Endothelial cell of umbilical vein (primary cell): ENCODE measurements around the gene PTOV1. TPM values are rescaled to one million over a fixed set of nuclear protein-coding genes. Genes with fewer than 3 reads are reported as not detected.

Source experiments
- BruUV-seq: library from RNA; stranded (reverse); fragments of 400-500 nt; replicated peaks from 2 replicates; lab custom pipeline; 2021; lab: Mats Ljungman, UMichigan
- CTCF ChIA-PET: fragments of 300-600, 350-600 bp; sonication (Branson Sonifier 250); formaldehyde crosslinking; loops from one replicate; lab custom pipeline; 2021; ENCODE audit warnings: antibody characterized with exemption, inconsistent platforms; lab: Charles Lee
- POLR2A ChIA-PET: fragments of 300-600, 350-600 bp; sonication (Branson Sonifier 250); formaldehyde crosslinking; loops from one replicate; lab custom pipeline; 2021; ENCODE audit warnings: antibody characterized with exemption, inconsistent platforms; lab: Charles Lee
- DNase-seq: peaks from one replicate; pipeline ENCODE4 v3.0.0-alpha.2; 2011; ENCODE audit warnings: low read depth, low spot score
- FAIRE-seq: peaks from 2 replicates; lab custom pipeline; 2011; peaks lifted over from hg19 to GRCh38; lab: Jason Lieb, UNC
- H2AFZ ChIP-seq: 2 replicates; pipeline ENCODE4 v1.6.0; 2012; ENCODE audit warnings: low read depth, low read length, control low read depth, inconsistent platforms
- H3K27ac ChIP-seq: 2 replicates; pipeline ENCODE4 v1.5.1; 2011; ENCODE audit warnings: low read depth, mild to moderate bottlenecking, control low read depth, low read length, moderate library complexity; ENCODE audit not compliant: insufficient read depth
- H3K27me3 ChIP-seq, 2 experiments: 2 replicates each; pipeline versions ENCODE4 v1.6.0 to v1.6.1; 2011; ENCODE audit warnings: low read length in 2 of 2, mixed read lengths in 1 of 2; ENCODE audit not compliant: control insufficient read depth in 2 of 2, insufficient read depth in 2 of 2
- H3K36me3 ChIP-seq, 2 experiments: 2 replicates in 1 of 2; 3 replicates in 1 of 2; pipeline ENCODE4 v1.5.1; 2011; ENCODE audit warnings: low read length in 2 of 2, mild to moderate bottlenecking in 1 of 2, moderate library complexity in 1 of 2; ENCODE audit not compliant: control insufficient read depth in 2 of 2, insufficient read depth in 2 of 2; ENCODE audit errors: extremely low read depth in 1 of 2
- H3K4me1 ChIP-seq: 3 replicates; pipeline ENCODE4 v1.5.1; 2011; ENCODE audit warnings: mild to moderate bottlenecking, low read length; ENCODE audit not compliant: control insufficient read depth, insufficient read depth; ENCODE audit errors: extremely low read depth
- H3K4me2 ChIP-seq: 2 replicates; pipeline ENCODE4 v1.6.1; 2011; ENCODE audit warnings: low read length, control low read depth, mixed read lengths; ENCODE audit not compliant: insufficient read depth
- H3K4me3 ChIP-seq, 3 experiments: fragments of 200-600 bp in 1 of 3; sonication (generic), shearing (Covaris generic) in 1 of 3; replicated peaks in 1 of 3; 2 replicates each; pipeline ENCODE4 v1.5.1; 2011 to 2016; ENCODE audit warnings: control low read depth in 3 of 3, low read length in 3 of 3, mild to moderate bottlenecking in 2 of 3, inconsistent platforms in 1 of 3, low read depth in 1 of 3, moderate library complexity in 1 of 3; ENCODE audit not compliant: insufficient read depth in 1 of 3
- H3K79me2 ChIP-seq: 2 replicates; pipeline ENCODE4 v1.6.0; 2012; ENCODE audit warnings: low read length, inconsistent platforms; ENCODE audit not compliant: control insufficient read depth, insufficient read depth
- H3K9ac ChIP-seq: replicated peaks from 2 replicates; pipeline ENCODE3; 2011; ENCODE audit warnings: low read length, control low read depth; ENCODE audit not compliant: insufficient read depth; ENCODE audit errors: extremely low read depth
- H3K9me1 ChIP-seq: replicated peaks from 3 replicates; pipeline ENCODE4 v1.6.0; 2011; ENCODE audit warnings: mild to moderate bottlenecking, low read length; ENCODE audit not compliant: control insufficient read depth, insufficient read depth; ENCODE audit errors: extremely low read depth
- H3K9me3 ChIP-seq: replicated peaks from 2 replicates; pipeline ENCODE4 v1.5.1; 2012; ENCODE audit warnings: low read length, inconsistent platforms; ENCODE audit not compliant: control insufficient read depth, insufficient read depth
- H4K20me1 ChIP-seq: replicated peaks from 2 replicates; pipeline ENCODE3; 2011; ENCODE audit warnings: mild to moderate bottlenecking, low read length; ENCODE audit not compliant: control insufficient read depth, insufficient read depth; ENCODE audit errors: extremely low read depth
- CTCF ChIP-seq, 2 donors: IDR thresholded peaks; 1 replicate in 1 of 2; 2 replicates in 1 of 2; pipeline ENCODE4 v1.5.1; 2011; ENCODE audit warnings: low read length in 2 of 2, mild to moderate bottlenecking in 2 of 2, moderate library complexity in 2 of 2, control low read depth in 1 of 2, inconsistent platforms in 1 of 2, low read depth in 1 of 2; ENCODE audit not compliant: insufficient read depth in 1 of 2; ENCODE audit errors: extremely low read depth in 1 of 2
- FOS ChIP-seq: IDR thresholded peaks from 2 replicates; pipeline ENCODE4 v1.6.1; 2011; ENCODE audit warnings: mild to moderate bottlenecking, low read length, moderate library complexity, borderline replicate concordance; ENCODE audit not compliant: insufficient read depth
- POLR2AphosphoS5 ChIP-seq: IDR thresholded peaks from 2 replicates; pipeline ENCODE4 v1.6.1; 2012; ENCODE audit warnings: low read depth, mild to moderate bottlenecking, control low read depth, low read length, moderate library complexity; ENCODE audit not compliant: insufficient read depth
- dilution Hi-C: fragments of 300-500 bp; cut with MboI; formaldehyde crosslinking; loops from one replicate; pipeline ENCODE4 v1.15.0; 2019; ENCODE audit warnings: low sequenced_read_pairs; ENCODE audit not compliant: extremely low pct_ligation_motif_present
- intact Hi-C: fragments of 100-400 bp; cut with micrococcal nuclease; formaldehyde crosslinking; loops from one replicate; pipeline ENCODE4 v1.10.0; 2022
- polyA plus RNA-seq, 4 experiments: library from polyadenylated mRNA; depleted of rRNA in 3 of 4; stranded (reverse) in 3 of 4; unstranded in 1 of 4; fragments of >200 nt; gene quantifications; 2 replicates each; pipeline versions ENCODE4 v1.2.1 to v1.2.3, GENCODE V29; 2011 to 2012; ENCODE audit warnings: missing spikeins in 1 of 4
- total RNA-seq: library from RNA; stranded (reverse); gene quantifications from 2 replicates; pipeline ENCODE4 v1.2.3, GENCODE V29; 2021

The PTOV1 gene
- total and polyA plus RNA-seq, 2 donors (not counting 3 experiments of a cell fraction or from before 2014, with no cell fraction given), result 116 to 184 TPM

GRCh38 chr19:49801401-49801888 is 49.5 kb upstream of the PTOV1 start:
- CTCF ChIA-PET, result interaction anchor here (0.5 kb wide), 1 partner anchor 12 kb away, joined by 3 read pairs; the partner anchor contains the start of gene FUZ
- Histone ChIP-seq H3K9me1 (no peaks in the 10 kb centered on the region), H3K4me1 (no peaks in the 10 kb centered on the region), H3K9ac (no peak overlapping the region), H3K4me3 (peak overlapping the region in 1 of 3 experiments; percentile 48), H3K4me2 (no peak overlapping the region), H3K36me3 (peaks cover 7 to 38% of the 10 kb centered on the region in 2 experiments), H2AFZ (no peak overlapping the region), H3K79me2 (no peaks in the 10 kb centered on the region), H4K20me1 (no peaks in the 10 kb centered on the region), H3K9me3 (no peaks in the 10 kb centered on the region), H3K27me3 (no peaks in the 10 kb centered on the region), H3K27ac (no peak overlapping the region)
- POLR2A ChIA-PET, result no interaction called here
- FAIRE-seq (no peak), DNase-seq (no peak)
- intact Hi-C loops (no loop called here), dilution Hi-C loops (no loop called here)
- no peak for TF ChIP-seq POLR2AphosphoS5
- TSS peak; percentile 40 for BruUV-seq

- CTCF ChIA-PET, result no interaction called here
- no peak overlapping the region for H3K27ac ChIP-seq
- H3K4me3 ChIP-seq, result peak overlapping the region in 1 of 3 experiments; percentile 48
- H4K20me1 ChIP-seq, result no peaks in the 10 kb centered on the region
- peaks cover 7 to 33% of the 10 kb centered on the region in 2 experiments for H3K36me3 ChIP-seq
- H2AFZ ChIP-seq, result no peak overlapping the region
- H3K9me1 ChIP-seq, result no peaks in the 10 kb centered on the region
- dilution Hi-C loops, result no loop called here
- no peaks in the 10 kb centered on the region for H3K79me2 ChIP-seq
- BruUV-seq, result no TSS peak
- peak; percentile 80 for DNase-seq
- no peak overlapping the region for H3K4me2 ChIP-seq
- POLR2A ChIA-PET, result interaction anchor here (0.6 kb wide), 1 partner anchor 11 kb away, joined by 3 read pairs; the partner anchor contains the start of gene FUZ
- FAIRE-seq, result no peak
- H3K9ac ChIP-seq, result no peak overlapping the region
- TF ChIP-seq FOS (no peak), POLR2AphosphoS5 (no peak), CTCF (IDR thresholded peaks at IDR 0.05; ENCODE audit: extremely low read depth in 1 of 2, insufficient read depth in 1 of 2, low read depth in 1 of 2, low read length in 2 of 2) (peak in 1 of 2 donors; percentile 11)
- no peaks in the 10 kb centered on the region for H3K27me3 ChIP-seq
- no peaks in the 10 kb centered on the region for H3K4me1 ChIP-seq
- no peaks in the 10 kb centered on the region for H3K9me3 ChIP-seq
- intact Hi-C loops, result no loop called here
These were observed 48.8 kb upstream of the PTOV1 start for GRCh38 chr19:49801966-49802661.
